Left colon (tissue), 2 donors: Measurements from ENCODE around the gene OGT. TPM values are rescaled to one million over a fixed set of nuclear protein-coding genes. Genes with fewer than 3 reads are reported as not detected.

Experiments used
- ATAC-seq: fragments of 200-7000 bp; cut with Tn5 transposase; one replicate; pipeline ENCODE4 v1.9.1; 2020; ENCODE audit warnings: mild to moderate bottlenecking, moderate library complexity
- DNase-seq, 2 donors: peaks; one replicate each; pipeline ENCODE4 v3.0.0-alpha.2; 2020
- intact Hi-C, 2 donors: fragments of 100-400 bp; cut with DNase I in 1 of 2; cut with micrococcal nuclease in 1 of 2; formaldehyde crosslinking; loops; one replicate each; pipeline versions ENCODE4 v1.11.2 to v1.14.0; 2022; cut with DNase I, micrococcal nuclease
- total RNA-seq, 2 donors: library from RNA; stranded (reverse); fragmentation: NEBNext Ultra II Directional; extraction: Animal tissue kit (Norgen Biotek cat#: 25700); gene quantifications; one replicate each; pipeline ENCODE4 v1.2.1, GENCODE V29; 2021
- donor health status: DM: no; HTN: no; CAD: no.
- donor health status: DM: yes; HTN: yes; CAD: no.

The OGT gene
- total RNA-seq, 2 donors from 2014 or later, result 100 to 101 TPM

- DNase-seq, result peak; percentile 74 to 80
- peak; percentile 84 for ATAC-seq
- intact Hi-C loops, result no loop called here
Measured at GRCh38 chrX:71616672-71617529, 84.0 kb downstream of the OGT start.

GRCh38 chrX:71617742-71618141 is 84.8 kb downstream of the OGT start:
- intact Hi-C loops, result no loop called here
- ATAC-seq, result peak; percentile 18
- DNase-seq, result peak in 1 of 2 donors; percentile 35

- no peak for ATAC-seq
- intact Hi-C loops, result no loop called here
- DNase-seq, result peak; percentile 22 to 57
Measured at GRCh38 chrX:71618303-71618721, 85.4 kb downstream of the OGT start, which contains the start of gene CXCR3. CXCR3 (minus strand) TSS chrX:71618511; CDS start chrX:71618449, 62 bp downstream.

- intact Hi-C loops, result no loop called here
- ATAC-seq (no peak), DNase-seq (no peak)
Measured at GRCh38 chrX:71618787-71619186, 85.9 kb downstream of the OGT start.

GRCh38 chrX:71619193-71619592 is 86.3 kb downstream of the OGT start:
- intact Hi-C loops, result no loop called here

GRCh38 chrX:71619986-71620385 is 87.1 kb downstream of the OGT start:
- ATAC-seq (no peak), DNase-seq (no peak)
- intact Hi-C loops, result no loop called here

More at GRCh38 chrX:71619193-71619592, 86.3 kb downstream of the OGT start:
- DNase-seq (no peak), ATAC-seq (no peak)

GRCh38 chrX:71621603-71622002 is 88.7 kb downstream of the OGT start:
- intact Hi-C loops, result no loop called here
- DNase-seq, result peak in 1 of 2 donors; percentile 32
- peak; percentile 30 for ATAC-seq

- DNase-seq, result no peak
- intact Hi-C loops, result no loop called here
- no peak for ATAC-seq
Measured at GRCh38 chrX:71622032-71622575, 89.2 kb downstream of the OGT start.

- DNase-seq (peak; percentile 80 to 88), ATAC-seq (peak; percentile 79)
- intact Hi-C loops, result no loop called here
Measured at GRCh38 chrX:71622576-71623450, 89.9 kb downstream of the OGT start.

GRCh38 chrX:71623714-71624113 is 90.8 kb downstream of the OGT start:
- intact Hi-C loops, result no loop called here
- DNase-seq (peak in 1 of 2 donors; percentile 37), ATAC-seq (peak; percentile 15)

GRCh38 chrX:71625471-71625870 is 92.6 kb downstream of the OGT start:
- DNase-seq, result no peak
- intact Hi-C loops, result no loop called here
- ATAC-seq, result no peak

Other genes with a start within 250 kb of the OGT start
- gene NONO, start 249.5 kb upstream of the OGT start, total RNA-seq, result 100 to 1,000 TPM; 158 to 183 TPM
- gene ITGB1BP2, start 231.4 kb upstream of the OGT start, total RNA-seq, result 1 to 10 TPM in 1 of 2 donors, under 1 TPM in 1; 0.61 to 1.9 TPM
- 10 to 100 TPM; 25.2 to 31.6 TPM for gene TAF1, start 166.7 kb upstream of the OGT start, total RNA-seq
- 1 to 10 TPM; 1.1 to 1.2 TPM for gene GCNA, start 45.3 kb downstream of the OGT start, total RNA-seq
- 1 to 10 TPM; 2.3 to 2.7 TPM for gene CXCR3, start 85.4 kb downstream of the OGT start, total RNA-seq
- gene CXorf49, start 185.2 kb downstream of the OGT start, total RNA-seq, result not detected
- not detected for gene CXorf49B, start 230.2 kb downstream of the OGT start, total RNA-seq